ENCODE measurements around the gene CAMSAP3. TPM values are rescaled to one million over a fixed set of nuclear protein-coding genes. Genes with fewer than 3 reads are reported as not detected.

CAMSAP3 gene
- total RNA-seq, 4 donors from 2014 or later: 9.0 to 25.4 (median 14.2) TPM

- no peaks in the 10 kb centered on the region for H3K9me3 ChIP-seq
- no peak overlapping the region for H3K27ac ChIP-seq
- 86 to 91% methylated on average over 15 of the region's 15 CpGs for WGBS, 2 donors
- intact Hi-C loops (cut with DNase I): no loop called here
- no peak for DNase-seq
- H3K36me3 ChIP-seq: no peaks in the 10 kb centered on the region
- no peak overlapping the region for H3K4me3 ChIP-seq (replicated peaks in 1 of 3)
- no peaks in the 10 kb centered on the region for H3K27me3 ChIP-seq
- peaks cover 0 to 4% of the 10 kb centered on the region in 2 donors for H3K4me1 ChIP-seq
- TF ChIP-seq POLR2A (IDR thresholded peaks at IDR 0.05) (no peak), CTCF (IDR thresholded peaks at IDR 0.05) (no peak)
Measured at GRCh38 chr19:7648265-7649014, 52.8 kb downstream of the CAMSAP3 start.

- peaks cover 0 to 4% of the 10 kb centered on the region in 2 donors for H3K4me1 ChIP-seq
- no peak for DNase-seq
- TF ChIP-seq CTCF (IDR thresholded peaks at IDR 0.05) (no peak), POLR2A (IDR thresholded peaks at IDR 0.05) (no peak)
- H3K36me3 ChIP-seq: no peaks in the 10 kb centered on the region
- H3K27ac ChIP-seq: no peak overlapping the region
- no peak overlapping the region for H3K4me3 ChIP-seq (replicated peaks in 1 of 3)
- 35 to 40% methylated on average over 2 of the region's 2 CpGs for WGBS, 2 donors
- no peaks in the 10 kb centered on the region for H3K27me3 ChIP-seq
- H3K9me3 ChIP-seq: no peaks in the 10 kb centered on the region
- intact Hi-C loops (cut with DNase I): no loop called here
Measured at GRCh38 chr19:7650148-7650547, 54.5 kb downstream of the CAMSAP3 start.

- H3K4me1 ChIP-seq: peaks cover 0 to 4% of the 10 kb centered on the region in 2 donors
- TF ChIP-seq POLR2A (IDR thresholded peaks at IDR 0.05) (no peak), CTCF (IDR thresholded peaks at IDR 0.05) (peak; percentile 88 to 99 (median 94))
- H3K36me3 ChIP-seq: no peaks in the 10 kb centered on the region
- H3K27ac ChIP-seq: no peak overlapping the region
- H3K27me3 ChIP-seq: no peaks in the 10 kb centered on the region
- H3K4me3 ChIP-seq (replicated peaks in 1 of 3): peak overlapping the region in 1 of 3 donors; percentile 12
- intact Hi-C loops (cut with DNase I): no loop called here
- 3 to 5% methylated on average over 28 of the region's 28 CpGs for WGBS, 2 donors
- H3K9me3 ChIP-seq: no peaks in the 10 kb centered on the region
- peak; percentile 72 to 78 for DNase-seq
Measured at GRCh38 chr19:7652061-7652641, 56.5 kb downstream of the CAMSAP3 start.

- H3K4me1 ChIP-seq: peaks cover 0 to 4% of the 10 kb centered on the region in 2 donors
- DNase-seq: no peak
- no peaks in the 10 kb centered on the region for H3K27me3 ChIP-seq
- H3K27ac ChIP-seq: no peak overlapping the region
- WGBS, 2 donors: 68 to 75% methylated on average over 8 of the region's 8 CpGs
- H3K36me3 ChIP-seq: no peaks in the 10 kb centered on the region
- intact Hi-C loops (cut with DNase I): no loop called here
- no peak overlapping the region for H3K4me3 ChIP-seq (replicated peaks in 1 of 3)
- TF ChIP-seq CTCF (IDR thresholded peaks at IDR 0.05) (no peak), POLR2A (IDR thresholded peaks at IDR 0.05) (no peak)
- no peaks in the 10 kb centered on the region for H3K9me3 ChIP-seq
Measured at GRCh38 chr19:7654401-7654800, 58.7 kb downstream of the CAMSAP3 start.

GRCh38 chr19:7655581-7655980 lies 59.9 kb downstream of the CAMSAP3 start:
- Histone ChIP-seq H3K4me3 (replicated peaks in 1 of 3) (no peak overlapping the region), H3K27ac (no peak overlapping the region), H3K4me1 (peaks cover 0 to 4% of the 10 kb centered on the region in 2 donors), H3K36me3 (no peaks in the 10 kb centered on the region), H3K27me3 (no peaks in the 10 kb centered on the region), H3K9me3 (no peaks in the 10 kb centered on the region)
- intact Hi-C loops (cut with DNase I): no loop called here
- DNase-seq: no peak
- TF ChIP-seq POLR2A (IDR thresholded peaks at IDR 0.05): no peak
- TF ChIP-seq CTCF (IDR thresholded peaks at IDR 0.05): no peak
- 75% methylated on average over 8 of the region's 8 CpGs for WGBS, 2 donors
